Hematopoietic multipotent progenitor cell treated with erythropoietin and hydrocortisone succinate and interleukin-3 and kit ligand, for 6 days (in vitro differentiated cells): ENCODE measurements around the gene YLPM1.
"Not testable (repeated sequence)": the region's sequence is repeated elsewhere in the genome, so short reads cannot be mapped to it uniquely, and the experiment has no call there.

Source experiments
- DNase-seq: peaks from one replicate; pipeline ENCODE4 v3.0.0-alpha.2; 2015

Gene YLPM1, protein sequence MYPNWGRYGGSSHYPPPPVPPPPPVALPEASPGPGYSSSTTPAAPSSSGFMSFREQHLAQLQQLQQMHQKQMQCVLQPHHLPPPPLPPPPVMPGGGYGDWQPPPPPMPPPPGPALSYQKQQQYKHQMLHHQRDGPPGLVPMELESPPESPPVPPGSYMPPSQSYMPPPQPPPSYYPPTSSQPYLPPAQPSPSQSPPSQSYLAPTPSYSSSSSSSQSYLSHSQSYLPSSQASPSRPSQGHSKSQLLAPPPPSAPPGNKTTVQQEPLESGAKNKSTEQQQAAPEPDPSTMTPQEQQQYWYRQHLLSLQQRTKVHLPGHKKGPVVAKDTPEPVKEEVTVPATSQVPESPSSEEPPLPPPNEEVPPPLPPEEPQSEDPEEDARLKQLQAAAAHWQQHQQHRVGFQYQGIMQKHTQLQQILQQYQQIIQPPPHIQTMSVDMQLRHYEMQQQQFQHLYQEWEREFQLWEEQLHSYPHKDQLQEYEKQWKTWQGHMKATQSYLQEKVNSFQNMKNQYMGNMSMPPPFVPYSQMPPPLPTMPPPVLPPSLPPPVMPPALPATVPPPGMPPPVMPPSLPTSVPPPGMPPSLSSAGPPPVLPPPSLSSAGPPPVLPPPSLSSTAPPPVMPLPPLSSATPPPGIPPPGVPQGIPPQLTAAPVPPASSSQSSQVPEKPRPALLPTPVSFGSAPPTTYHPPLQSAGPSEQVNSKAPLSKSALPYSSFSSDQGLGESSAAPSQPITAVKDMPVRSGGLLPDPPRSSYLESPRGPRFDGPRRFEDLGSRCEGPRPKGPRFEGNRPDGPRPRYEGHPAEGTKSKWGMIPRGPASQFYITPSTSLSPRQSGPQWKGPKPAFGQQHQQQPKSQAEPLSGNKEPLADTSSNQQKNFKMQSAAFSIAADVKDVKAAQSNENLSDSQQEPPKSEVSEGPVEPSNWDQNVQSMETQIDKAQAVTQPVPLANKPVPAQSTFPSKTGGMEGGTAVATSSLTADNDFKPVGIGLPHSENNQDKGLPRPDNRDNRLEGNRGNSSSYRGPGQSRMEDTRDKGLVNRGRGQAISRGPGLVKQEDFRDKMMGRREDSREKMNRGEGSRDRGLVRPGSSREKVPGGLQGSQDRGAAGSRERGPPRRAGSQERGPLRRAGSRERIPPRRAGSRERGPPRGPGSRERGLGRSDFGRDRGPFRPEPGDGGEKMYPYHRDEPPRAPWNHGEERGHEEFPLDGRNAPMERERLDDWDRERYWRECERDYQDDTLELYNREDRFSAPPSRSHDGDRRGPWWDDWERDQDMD (N-terminal part only)

DNA sequence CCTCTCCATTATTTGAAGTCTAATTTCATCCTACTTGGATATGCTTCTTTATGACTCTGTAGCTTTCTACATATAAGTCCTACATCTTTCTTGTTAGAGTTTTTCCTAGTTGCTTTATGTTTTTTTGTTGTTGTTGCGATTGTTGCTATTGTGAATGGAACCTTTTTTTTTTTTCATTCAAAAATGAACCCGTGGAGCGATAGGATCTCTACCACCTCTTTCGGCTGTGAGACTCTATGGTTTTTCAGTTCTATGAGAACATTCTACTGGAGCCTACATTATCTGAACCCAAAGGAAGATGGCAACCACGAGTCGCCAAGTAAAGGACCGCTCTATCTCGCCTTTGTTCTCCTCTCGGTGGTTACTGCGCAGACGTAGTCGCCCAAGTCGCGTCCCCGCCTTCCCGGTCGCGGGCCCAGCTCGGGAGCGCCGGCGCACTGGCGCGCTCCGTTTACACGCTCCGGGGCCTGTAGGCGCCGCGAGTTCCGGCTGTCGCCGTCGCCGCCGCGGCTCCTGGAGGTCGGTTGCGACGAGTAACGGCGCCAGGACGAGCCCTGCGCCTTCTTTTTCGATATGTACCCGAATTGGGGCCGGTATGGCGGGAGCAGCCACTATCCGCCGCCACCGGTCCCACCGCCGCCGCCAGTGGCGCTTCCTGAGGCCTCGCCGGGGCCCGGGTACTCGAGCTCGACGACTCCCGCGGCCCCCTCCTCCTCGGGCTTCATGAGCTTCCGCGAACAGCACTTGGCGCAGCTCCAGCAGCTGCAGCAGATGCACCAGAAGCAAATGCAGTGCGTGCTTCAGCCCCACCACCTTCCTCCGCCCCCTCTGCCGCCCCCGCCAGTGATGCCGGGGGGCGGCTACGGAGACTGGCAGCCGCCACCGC lies at the start of gene YLPM1:
Gene YLPM1, plus strand, starts transcription at position 400 of the 886 bp plus-strand sequence. Its CDS starts 174 bp downstream, at position 574.
- DNase-seq, result peak; percentile 99

DNA sequence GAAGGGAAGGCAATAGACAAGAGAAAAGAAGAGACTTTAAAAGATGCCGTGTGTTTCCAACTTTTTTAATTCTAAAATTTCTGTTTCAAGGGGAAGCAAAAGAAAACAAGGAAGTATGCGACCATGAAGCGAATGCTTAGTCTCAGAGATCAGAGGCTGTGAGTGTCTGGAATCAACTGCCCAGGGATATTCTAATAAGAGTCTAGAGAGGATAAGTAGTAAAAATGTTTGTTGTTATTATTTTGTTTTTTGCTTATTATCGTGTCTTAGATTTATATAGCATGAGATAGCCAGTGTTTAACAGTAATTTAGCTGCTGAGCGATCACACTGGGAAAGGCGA lies 49.8 kb upstream of the YLPM1 start:
- DNase-seq, result no peak

DNA sequence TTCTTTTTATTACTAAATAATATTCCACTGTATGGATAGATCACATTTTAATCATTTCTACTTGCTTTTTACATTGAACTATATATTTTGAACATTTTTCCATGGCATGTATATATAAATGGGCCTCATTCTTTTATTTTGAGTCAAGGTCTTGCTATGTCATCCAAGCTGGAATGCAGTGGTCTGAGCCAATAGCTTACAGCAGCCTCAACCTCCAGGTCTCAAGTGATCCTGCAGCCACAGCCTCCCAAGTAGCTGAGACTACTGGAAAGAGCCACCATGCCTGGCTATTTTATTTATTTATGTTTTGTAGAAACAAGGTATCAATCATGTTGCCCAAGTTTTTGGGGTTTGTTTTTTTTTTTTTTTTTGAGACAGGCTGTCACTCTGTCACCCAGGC lies 42.6 kb upstream of the YLPM1 start:
- no peak for DNase-seq

DNA sequence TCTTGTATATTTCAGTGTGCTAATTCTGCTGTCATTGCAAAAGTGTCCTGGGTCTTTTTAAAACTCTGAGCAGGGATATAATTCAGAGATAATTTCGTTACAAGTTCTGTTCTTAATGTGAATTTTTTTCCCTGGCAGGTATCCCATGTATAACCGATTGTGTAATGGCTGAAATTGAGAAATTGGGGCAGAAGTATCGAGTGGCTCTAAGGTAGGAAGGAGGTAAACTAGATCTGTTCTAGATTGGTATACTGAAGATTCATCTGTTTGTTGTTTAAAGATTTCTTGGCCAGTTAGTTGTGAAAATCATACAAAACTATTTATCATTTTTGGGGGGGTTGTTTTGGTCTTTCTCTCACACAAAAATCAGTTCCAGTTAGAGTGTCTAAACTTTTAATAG lies 40.0 kb upstream of the YLPM1 start:
- DNase-seq, result no peak

DNA sequence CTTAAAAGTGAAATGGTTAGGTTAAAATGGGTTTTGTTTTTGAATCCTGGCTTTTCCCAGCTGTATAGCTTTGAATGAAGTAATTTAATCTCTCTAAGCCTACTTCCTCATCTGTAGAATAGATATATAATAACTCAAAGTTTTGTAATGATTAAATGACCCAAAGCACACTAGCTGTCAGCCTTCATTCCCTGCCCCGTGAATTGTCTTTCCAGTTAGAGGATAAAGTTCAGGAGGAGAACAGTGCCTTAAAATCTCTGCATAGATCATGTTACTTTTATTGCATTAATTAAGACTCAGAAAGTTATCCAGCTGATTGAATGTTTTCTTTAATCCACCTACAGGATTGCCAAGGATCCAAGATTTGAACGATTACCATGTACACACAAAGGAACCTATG lies 30.7 kb upstream of the YLPM1 start:
- DNase-seq, result no peak

DNA sequence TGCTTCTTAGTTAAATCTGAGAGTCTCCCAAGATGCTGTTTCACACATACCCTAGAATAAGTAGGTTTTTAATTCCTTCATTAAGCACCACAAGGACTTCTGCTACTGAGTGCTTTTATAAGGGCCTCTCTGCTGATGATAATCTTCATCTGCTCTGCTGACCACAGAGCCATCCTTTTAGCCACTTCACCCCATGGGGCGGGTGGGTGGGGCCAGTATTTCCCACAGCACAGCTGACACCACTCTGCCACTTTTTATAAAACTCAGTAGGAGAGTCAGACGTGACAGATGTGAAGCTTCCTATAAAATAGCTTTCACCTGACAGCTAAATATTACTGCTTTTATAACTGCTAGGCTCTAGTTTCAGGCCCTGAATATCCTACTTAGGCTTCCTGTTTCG lies 29.9 kb upstream of the YLPM1 start:
- DNase-seq, result peak; percentile 49

DNA sequence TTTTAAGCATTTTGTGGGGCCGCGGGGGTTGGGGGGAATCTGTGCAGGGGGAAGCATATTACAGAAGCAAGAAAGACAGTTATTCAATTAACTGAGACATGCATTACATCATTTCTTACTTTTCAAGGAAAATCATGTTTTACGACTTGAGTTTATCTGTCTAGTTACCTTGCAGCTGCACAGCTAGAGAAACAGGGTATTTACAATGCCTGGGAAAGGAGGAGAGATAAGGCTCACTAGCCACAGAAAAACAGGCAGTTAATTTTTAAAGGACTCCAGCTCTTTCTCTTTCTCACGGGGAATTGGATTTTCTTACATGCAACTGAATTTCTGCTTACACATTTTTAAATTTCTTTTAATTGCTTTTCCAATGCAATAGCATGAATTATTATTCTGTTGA lies 28.0 kb upstream of the YLPM1 start:
- DNase-seq, result peak; percentile 73

DNA sequence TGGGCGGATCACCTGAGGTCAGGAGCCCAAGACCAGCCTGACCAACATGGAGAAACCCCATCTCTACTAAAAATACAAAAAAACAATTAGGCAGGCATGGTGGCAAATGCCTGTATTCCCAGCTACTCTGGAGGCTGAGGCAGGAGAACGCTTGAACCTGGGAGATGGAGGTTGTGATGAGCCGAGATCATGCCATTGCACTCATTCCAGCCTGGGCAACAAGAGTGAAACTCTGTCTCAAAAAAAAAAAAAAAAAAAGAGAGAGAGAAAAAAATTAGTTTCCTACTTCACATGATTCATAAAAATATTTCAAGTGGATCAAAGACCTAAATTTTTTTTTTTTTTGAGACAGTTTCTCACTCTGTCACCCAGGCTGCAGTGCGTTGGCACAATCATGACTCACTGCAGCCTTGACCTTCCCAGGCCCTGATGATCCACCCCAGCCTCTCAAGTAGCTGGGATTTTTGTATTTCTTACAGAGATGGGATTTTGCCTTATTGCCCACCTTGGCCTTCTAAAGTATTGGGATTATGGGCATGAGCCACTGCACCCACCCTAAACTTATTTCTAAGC lies 25.3 kb upstream of the YLPM1 start:
- no peak for DNase-seq

DNA sequence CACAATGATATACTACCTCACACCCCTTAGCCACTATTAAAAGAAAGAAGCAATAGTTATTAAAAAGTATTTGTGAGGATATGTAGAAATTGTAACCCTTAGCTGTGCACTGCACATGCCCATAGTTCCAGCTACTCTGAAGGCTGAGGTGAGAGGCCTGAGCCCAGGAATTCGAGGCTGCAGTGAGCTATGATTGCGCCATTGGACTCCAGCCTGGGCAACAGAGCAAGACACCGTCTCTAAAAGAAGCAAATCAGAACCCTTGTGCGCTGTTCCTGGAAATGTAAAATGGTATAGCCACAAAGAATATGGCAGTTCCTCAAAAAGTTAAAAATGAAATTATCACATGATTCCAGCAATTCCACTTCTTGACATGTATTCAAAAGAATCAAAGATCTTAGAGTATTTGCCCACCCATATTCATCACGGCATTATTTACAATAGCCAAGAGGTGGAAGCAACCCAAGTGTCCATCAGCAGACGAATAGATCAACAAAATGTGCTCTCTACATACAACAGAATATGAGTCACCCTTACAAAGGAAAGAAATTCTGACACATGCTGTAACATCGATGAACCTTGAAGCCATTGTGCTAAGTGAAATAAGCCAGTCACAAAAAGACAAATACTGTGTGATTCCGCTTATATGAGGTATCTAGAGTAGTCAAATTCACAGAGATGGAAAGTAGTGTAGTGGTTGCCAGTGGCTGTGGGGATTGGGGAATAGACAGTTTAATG lies 23.7 kb upstream of the YLPM1 start:
- no peak for DNase-seq

DNA sequence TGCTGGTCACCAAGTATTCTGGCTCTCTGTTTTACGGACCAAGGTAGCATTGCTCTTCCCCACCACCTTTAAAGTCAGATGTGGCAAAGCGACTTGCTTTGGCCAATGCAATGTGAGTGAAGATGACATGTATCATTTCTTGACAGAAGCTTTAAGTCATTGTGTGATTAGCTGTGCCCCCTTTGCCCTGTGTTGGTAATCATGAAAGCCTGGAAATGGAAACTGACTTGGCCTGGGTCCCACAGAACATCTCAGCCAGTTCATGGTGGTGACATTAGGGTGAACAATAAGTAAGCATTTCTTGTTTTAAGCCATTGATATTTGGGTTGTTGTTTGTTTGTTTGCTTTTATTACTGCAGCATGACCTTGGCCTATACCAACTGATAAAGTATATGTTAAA lies 15.9 kb upstream of the YLPM1 start:
- DNase-seq, result no peak

DNA sequence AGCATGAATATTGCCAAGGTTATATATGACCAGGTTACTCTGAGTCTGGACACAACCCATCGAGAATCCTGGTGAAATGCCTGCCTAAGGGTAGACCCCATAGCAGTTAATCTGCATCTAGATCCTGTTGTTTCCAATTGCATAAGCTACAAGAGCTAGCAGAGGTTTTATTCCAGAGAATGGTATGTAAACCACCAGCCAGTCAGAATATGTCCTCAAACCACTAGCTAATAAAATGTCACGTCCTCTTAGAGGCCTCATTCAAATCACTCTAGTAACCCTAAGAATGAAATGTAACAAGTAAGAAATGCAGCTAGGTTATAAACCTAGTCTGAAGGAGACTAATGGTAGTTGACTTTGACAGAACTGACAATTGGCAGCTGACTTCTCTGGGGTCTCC lies 9.0 kb upstream of the YLPM1 start:
- DNase-seq, result no peak

DNA sequence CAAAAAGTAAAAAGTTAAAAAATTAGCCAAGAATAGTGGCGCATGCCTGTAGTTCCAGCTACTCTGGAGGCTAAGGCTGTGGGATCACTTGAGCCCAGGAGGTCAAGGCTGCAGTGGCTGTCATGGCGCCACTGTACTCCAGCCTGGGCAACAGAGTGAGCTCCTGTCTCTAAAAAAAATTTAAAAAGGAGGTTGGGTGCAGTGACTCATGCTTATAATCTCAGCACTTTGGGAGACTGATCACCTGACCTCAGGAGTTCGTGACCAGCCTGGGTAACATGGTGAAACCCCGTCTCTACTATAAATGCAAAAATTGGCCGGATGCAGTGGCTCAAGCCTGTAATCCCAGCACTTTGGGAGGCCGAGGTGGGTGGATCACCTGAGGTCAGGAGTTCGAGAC lies 8.2 kb upstream of the YLPM1 start:
- DNase-seq, result no peak

DNA sequence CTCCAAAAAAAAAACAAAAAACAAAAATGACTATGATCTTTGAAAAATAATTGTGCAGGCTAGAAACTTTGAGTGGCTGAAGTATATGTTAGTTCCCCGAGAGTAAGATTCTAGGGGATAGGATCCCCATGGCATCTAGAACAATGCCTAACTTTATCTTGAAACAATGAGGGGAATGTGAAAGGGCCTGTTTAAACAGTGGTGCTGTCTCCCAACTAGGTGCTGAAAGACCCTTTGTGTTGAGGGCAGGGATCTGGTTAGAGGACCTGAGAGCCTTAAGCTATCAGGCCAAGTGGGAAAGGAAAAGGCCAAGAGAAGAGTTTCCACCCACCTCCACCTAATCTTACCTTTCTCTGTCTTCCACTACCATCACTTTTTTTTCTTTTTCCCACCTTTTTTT lies 6.8 kb upstream of the YLPM1 start:
- no peak for DNase-seq

DNA sequence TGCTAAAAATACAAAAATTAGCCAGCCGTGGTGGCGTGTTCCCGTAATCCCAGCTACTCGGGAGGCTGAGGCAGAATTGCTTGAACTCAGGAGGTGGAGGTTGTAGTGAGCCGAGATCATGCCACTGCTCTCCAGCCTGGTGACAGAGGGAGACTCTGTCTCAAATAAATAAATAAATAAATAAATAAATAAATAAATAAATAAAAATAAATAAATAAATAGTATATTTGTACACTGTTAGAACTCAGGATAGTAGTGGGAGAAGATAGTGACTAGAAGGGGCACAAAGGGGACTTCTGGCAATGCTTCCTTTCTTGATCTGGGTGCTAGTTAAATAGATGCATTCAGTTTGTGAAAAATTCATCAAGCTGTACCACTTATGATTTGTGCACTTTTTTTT lies 4.6 kb upstream of the YLPM1 start:
- not testable (repeated sequence) for DNase-seq

DNA sequence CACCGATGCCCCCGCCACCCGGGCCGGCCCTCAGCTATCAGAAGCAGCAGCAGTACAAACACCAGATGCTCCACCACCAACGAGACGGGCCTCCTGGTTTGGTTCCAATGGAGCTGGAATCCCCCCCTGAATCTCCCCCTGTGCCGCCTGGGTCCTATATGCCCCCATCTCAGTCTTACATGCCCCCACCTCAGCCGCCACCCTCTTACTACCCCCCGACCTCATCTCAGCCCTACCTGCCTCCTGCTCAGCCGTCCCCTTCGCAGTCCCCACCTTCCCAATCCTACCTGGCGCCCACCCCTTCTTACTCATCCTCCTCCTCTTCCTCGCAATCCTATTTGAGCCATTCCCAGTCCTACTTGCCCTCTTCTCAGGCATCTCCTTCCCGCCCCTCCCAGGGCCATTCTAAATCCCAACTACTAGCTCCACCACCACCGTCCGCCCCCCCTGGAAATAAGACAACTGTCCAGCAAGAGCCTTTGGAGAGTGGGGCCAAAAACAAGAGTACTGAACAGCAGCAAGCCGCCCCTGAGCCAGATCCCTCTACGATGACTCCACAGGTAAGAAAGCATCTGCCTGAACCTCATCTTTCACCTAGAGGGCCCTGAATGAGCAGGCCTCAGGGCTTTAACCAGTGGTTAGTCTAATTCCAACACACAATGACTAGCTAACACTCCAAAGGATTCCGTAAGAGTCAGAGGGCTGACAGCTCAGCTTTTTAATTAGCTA lies 851 bp downstream of the YLPM1 start:
- peak; percentile 36 for DNase-seq

DNA sequence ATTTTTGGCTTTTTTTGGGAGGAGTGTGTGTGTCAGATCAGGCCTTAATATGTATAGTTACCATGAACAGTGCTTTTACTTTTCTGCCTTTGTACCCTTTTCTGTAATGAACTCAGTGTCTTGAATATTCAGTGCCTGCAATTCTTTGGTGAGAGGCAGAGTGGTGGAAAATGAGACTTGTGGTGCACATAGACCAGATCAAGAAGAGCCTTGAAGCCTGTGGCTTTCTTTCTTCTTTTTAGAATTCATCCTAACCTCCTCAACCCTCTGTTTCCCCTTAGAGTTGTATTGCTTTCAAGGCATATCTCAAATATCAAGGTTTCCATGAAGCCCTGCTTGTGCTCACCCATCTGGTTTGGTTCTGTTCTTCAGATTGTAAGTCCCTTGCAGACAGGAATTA lies 2.6 kb downstream of the YLPM1 start:
- DNase-seq, result no peak

DNA sequence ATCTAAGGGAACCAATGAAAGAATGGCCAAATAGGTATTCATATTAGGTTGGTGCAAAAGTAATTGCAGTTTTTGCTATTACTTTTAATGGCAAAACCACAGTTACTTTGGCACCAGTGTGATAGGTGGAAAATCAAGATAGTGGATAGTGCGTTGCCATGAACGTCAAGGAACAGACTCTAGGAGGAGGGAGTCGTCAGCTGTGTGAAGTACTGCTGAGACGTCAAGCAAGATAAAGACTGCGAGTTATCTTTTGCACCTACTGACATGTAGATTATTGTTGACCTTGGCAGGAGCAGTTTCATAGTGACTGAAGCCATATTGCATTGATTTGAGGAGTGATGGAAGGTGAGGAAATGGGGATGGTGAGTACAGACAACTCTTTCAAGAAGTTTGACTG lies 8.3 kb downstream of the YLPM1 start:
- peak; percentile 71 for DNase-seq

DNA sequence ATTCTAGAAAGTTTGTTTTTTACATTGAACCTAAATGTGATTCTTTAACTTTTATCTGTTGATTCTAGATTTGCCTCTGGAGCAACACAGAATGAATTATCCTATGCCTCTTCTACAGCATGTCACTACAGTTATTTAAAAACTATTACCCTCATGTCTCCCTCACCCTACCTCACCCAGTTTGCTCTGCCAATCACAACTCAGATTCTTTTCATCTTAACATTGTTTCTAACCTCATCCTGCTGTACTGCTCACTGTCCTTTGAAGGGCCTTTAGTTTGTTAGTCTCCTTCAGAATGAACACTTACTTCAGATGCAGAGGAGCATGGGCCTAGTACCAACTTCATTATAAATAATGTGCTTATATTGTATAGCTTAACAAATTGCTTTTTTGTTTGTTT lies 21.5 kb downstream of the YLPM1 start:
- DNase-seq, result no peak

DNA sequence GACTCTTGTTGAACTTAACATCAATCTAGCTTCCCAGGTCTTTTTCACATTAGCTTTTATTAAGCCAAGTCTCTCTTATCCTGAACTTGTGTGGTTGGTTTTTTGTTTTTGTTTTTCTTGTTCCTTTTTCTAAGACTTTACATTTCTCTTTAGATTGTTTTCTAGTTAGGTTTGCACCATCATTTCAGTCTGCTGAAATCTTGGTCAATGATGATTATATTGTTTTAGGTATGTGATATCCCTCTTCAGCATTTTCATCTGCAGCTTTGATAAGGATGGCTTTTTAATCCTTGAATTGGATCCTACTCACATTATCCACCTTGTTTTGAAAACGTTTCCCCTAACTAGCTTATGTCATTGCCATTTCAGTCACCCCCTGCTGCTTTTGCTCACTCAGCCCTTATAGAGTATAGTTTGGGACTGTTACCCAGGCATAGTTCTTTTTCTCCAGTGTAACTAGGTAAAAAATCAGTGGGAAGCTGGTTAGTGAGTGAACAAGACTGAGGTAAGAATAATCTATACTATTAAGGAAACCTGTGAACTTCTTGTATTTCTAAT lies 22.0 kb downstream of the YLPM1 start:
- DNase-seq, result no peak

DNA sequence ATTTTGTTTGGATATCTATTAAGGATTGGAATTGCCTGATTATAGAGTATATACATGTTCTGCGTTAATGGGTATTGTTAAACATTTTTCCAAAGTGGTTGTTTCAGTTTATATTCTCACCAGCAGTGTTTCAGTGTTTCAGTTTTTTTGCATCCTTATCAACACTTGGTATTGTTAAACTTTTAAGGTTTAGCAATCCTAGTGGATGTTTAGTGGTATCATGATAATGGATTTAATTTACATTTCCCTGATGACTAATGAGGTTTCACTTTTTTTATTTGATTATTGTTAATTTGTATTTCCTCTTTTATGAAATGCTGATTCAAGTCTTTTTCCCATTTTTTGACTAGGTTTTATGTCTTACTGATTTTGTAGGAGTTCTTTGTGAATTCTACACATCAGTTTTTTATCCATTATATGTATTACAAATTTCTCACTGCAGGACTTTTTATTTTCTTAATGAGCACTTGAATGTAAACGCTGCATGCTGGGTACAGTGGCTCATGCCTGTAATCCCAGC lies 23.7 kb downstream of the YLPM1 start:
- DNase-seq, result peak; percentile 41
